Spleen (tissue), 11 donors: ENCODE measurements around the gene SLC5A5. TPM values are rescaled to one million over a fixed set of nuclear protein-coding genes. Genes with fewer than 3 reads are reported as not detected.

Source experiments
- DNase-seq: peaks from one replicate; pipeline ENCODE4 v3.0.0-alpha.2; 2020
- H3K27ac ChIP-seq, 8 donors: fragments of 200-600 bp; sonication (generic) in 7 of 8; 1 replicate in 4 of 8; 2 replicates in 4 of 8; pipeline versions ENCODE4 v1.5.0 to v1.8.0; 2016 to 2021; ENCODE audit warnings: inconsistent platforms in 4 of 8, mild to moderate bottlenecking in 4 of 8, moderate library complexity in 1 of 8
- H3K27me3 ChIP-seq, 7 donors: fragments of 200-600 bp; sonication (generic) in 6 of 7; replicated peaks in 1 of 7; 1 replicate in 4 of 7; 2 replicates in 3 of 7; pipeline versions ENCODE4 v1.5.0 to v1.8.0; 2016 to 2021; ENCODE audit warnings: inconsistent platforms in 3 of 7, mild to moderate bottlenecking in 1 of 7
- H3K36me3 ChIP-seq, 6 donors: fragments of 200-600 bp; sonication (generic) in 5 of 6; 1 replicate in 4 of 6; 2 replicates in 2 of 6; pipeline versions ENCODE4 v1.5.0 to v1.8.0; 2016 to 2021; ENCODE audit warnings: inconsistent platforms in 2 of 6
- H3K4me1 ChIP-seq, 6 donors: fragments of 200-600 bp; sonication (generic) in 5 of 6; 1 replicate in 3 of 6; 2 replicates in 3 of 6; pipeline versions ENCODE4 v1.5.0 to v1.8.0; 2016 to 2021; ENCODE audit warnings: inconsistent platforms in 3 of 6
- H3K4me3 ChIP-seq, 8 donors: fragments of 200-600 bp; sonication (generic) in 7 of 8; 1 replicate in 4 of 8; 2 replicates in 4 of 8; pipeline versions ENCODE4 v1.5.0 to v1.8.0; 2016 to 2021; ENCODE audit warnings: inconsistent platforms in 4 of 8, mild to moderate bottlenecking in 4 of 8, moderate library complexity in 2 of 8
- H3K9me3 ChIP-seq, 8 donors: fragments of 200-600 bp; sonication (generic) in 7 of 8; 1 replicate in 4 of 8; 2 replicates in 4 of 8; pipeline versions ENCODE4 v1.5.0 to v1.8.0; 2016 to 2021; ENCODE audit warnings: inconsistent platforms in 4 of 8
- CTCF ChIP-seq, 11 experiments: fragments of 200-600 bp in 7 of 11; fragments of 450-650 bp in 4 of 11; sonication (generic) in 4 of 11; IDR thresholded peaks in 8 of 11; conservative IDR thresholded peaks in 3 of 11; 1 replicate in 7 of 11; 2 replicates in 4 of 11; pipeline versions ENCODE4 v1.4.0 to v1.8.0; 2016 to 2021; ENCODE audit warnings: antibody characterized with exemption in 11 of 11, inconsistent platforms in 4 of 11, mild to moderate bottlenecking in 1 of 11
- POLR2A ChIP-seq, 3 donors: fragments of 450-650 bp; IDR thresholded peaks; one replicate each; pipeline ENCODE4 v1.5.1; 2017; ENCODE audit warnings: antibody characterized with exemption in 3 of 3, mild to moderate bottlenecking in 1 of 3
- POLR2AphosphoS5 ChIP-seq, 3 donors: sonication (generic); formaldehyde crosslinking; IDR thresholded peaks; one replicate each; pipeline ENCODE4 v1.5.1; 2017; ENCODE audit warnings: antibody characterized with exemption in 3 of 3
- WGBS, 5 donors: extraction: QIAGEN DNeasy Blood & Tissue Kit in 3 of 5; methylation state at CpG; one replicate each; pipeline versions ENCODE4 v1.1.5 to v1.1.7; 2013 to 2018; 5-methylcytosine and 5-hydroxymethylcytosine counted together
- intact Hi-C: fragments of 100-400 bp; cut with DNase I; formaldehyde crosslinking; loops from one replicate; pipeline ENCODE4 v1.15.0; 2023; ENCODE audit warnings: low total_unique reads
- polyA plus RNA-seq, 3 donors: library from polyadenylated mRNA; stranded (reverse); fragments of 200-250 nt; gene quantifications; one replicate each; pipeline ENCODE4 v1.2.1, GENCODE V29; 2013
- total RNA-seq, 7 donors: library from RNA; depleted of rRNA in 3 of 7; stranded (reverse); fragments of >200 nt in 3 of 7; fragmentation: NEBNext Ultra II Directional in 4 of 7; extraction: Animal tissue kit (Norgen Biotek cat#: 25700) in 4 of 7; gene quantifications; one replicate each; pipeline versions ENCODE4 v1.1.0 to v1.2.1, GENCODE V29; 2016 to 2021
- donor health status: healthy with polysubstance abuse.
- donor health status: DM: no; HTN: no; CAD: no; lungs with moderate emphysema.
- donor health status: DM: no; HTN: no; CAD: no.
- donor health status: Bipolar disorder and iron deficiency.
- donor health status: healthy.
- donor health status: DM: no; HTN: no; CAD: no.
- donor health status: DM: yes; HTN: yes; CAD: no.

The SLC5A5 gene
- total and polyA plus RNA-seq, 10 donors, result 0.19 to 0.52 (median 0.31) TPM; not detected in 2

GRCh38 chr19:17855280-17856152 is 16.2 kb upstream of the SLC5A5 start:
- 15 to 18% (median 16%) methylated on average over 23 to 29 of the region's 29 CpGs for WGBS, 5 donors
- DNase-seq, result peak; percentile 98
- Histone ChIP-seq H3K4me3 (no peak overlapping the region), H3K4me1 (peaks cover 14 to 44% (median 30%) of the 10 kb centered on the region in 6 donors), H3K9me3 (no peaks in the 10 kb centered on the region), H3K36me3 (no peaks in the 10 kb centered on the region), H3K27me3 (no peaks in the 10 kb centered on the region), H3K27ac (no peak overlapping the region)
- intact Hi-C loops, result loop anchor here (5.0 kb wide), 1 partner anchor 73 kb away; no protein-coding TSS in a partner anchor
- no peak for TF ChIP-seq POLR2A (IDR thresholded peaks at IDR 0.05)
- peak; percentile 96 to 99 (median 98) for TF ChIP-seq CTCF (IDR thresholded peaks at IDR 0.05 in 8 of 11, conservative IDR thresholded peaks at IDR 0.05 in 3 of 11)
- peak; percentile 62 to 82 (median 71) for TF ChIP-seq POLR2AphosphoS5 (IDR thresholded peaks at IDR 0.05)

GRCh38 chr19:17859533-17860330 is 12.0 kb upstream of the SLC5A5 start, which contains the start of gene RPL18A:
TSS of gene RPL18A (plus strand) at chr19:17859910. CDS start at chr19:17859957, 47 bp downstream.
- Histone ChIP-seq H3K4me3 (peak within 1 kb of the TSS; percentile 92 to 100 (median 100)), H3K27ac (peak within 1 kb of the TSS; percentile 84 to 93 (median 91)), H3K9me3 (no peaks in the 10 kb centered on the region), H3K36me3 (peaks cover 0 to 40% (median 34%) of the 10 kb centered on the region in 6 donors), H3K4me1 (peaks cover 17 to 64% (median 47%) of the 10 kb centered on the region in 6 donors), H3K27me3 (no peaks in the 10 kb centered on the region)
- peak; percentile 100 for DNase-seq
- peak; percentile 82 to 92 (median 88) for TF ChIP-seq POLR2A (IDR thresholded peaks at IDR 0.05)
- TF ChIP-seq POLR2AphosphoS5 (IDR thresholded peaks at IDR 0.05), result peak; percentile 99
- TF ChIP-seq CTCF (IDR thresholded peaks at IDR 0.05 in 8 of 11, conservative IDR thresholded peaks at IDR 0.05 in 3 of 11), result peak; percentile 55 to 93 (median 90)
- 0 to 1% (median 0%) methylated on average over 35 to 80 of the region's 80 CpGs for WGBS, 5 donors
- intact Hi-C loops, result loop anchor here (2.0 to 10.0 kb wide), 3 partner anchors 73 to 135 kb away; partner anchors contain the start of gene CCDC124

- Histone ChIP-seq H3K4me3 (peak overlapping the region; percentile 92 to 100 (median 100)), H3K36me3 (peaks cover 0 to 48% (median 40%) of the 10 kb centered on the region in 6 donors), H3K9me3 (no peaks in the 10 kb centered on the region), H3K27me3 (no peaks in the 10 kb centered on the region), H3K27ac (peak overlapping the region; percentile 84 to 93 (median 91)), H3K4me1 (peaks cover 17 to 60% (median 44%) of the 10 kb centered on the region in 6 donors)
- no peak for DNase-seq
- TF ChIP-seq POLR2AphosphoS5 (IDR thresholded peaks at IDR 0.05), result no peak
- TF ChIP-seq POLR2A (IDR thresholded peaks at IDR 0.05), result no peak
- no peak for TF ChIP-seq CTCF (IDR thresholded peaks at IDR 0.05 in 8 of 11, conservative IDR thresholded peaks at IDR 0.05 in 3 of 11)
- 0 to 2% (median 2%) methylated on average over 11 to 22 of the region's 22 CpGs for WGBS, 5 donors
- intact Hi-C loops, result loop anchor here (10.0 kb wide), 1 partner anchor 134 kb away; no protein-coding TSS in a partner anchor
Measured at GRCh38 chr19:17860331-17860992, 11.3 kb upstream of the SLC5A5 start.
